Amygdala (tissue), 56 donors: Measurements from ENCODE around the gene CCDC81.

Experiments used
- DNase-seq, 56 donors: peaks; one replicate each; lab custom pipeline; 2025; lab: John Stamatoyannopoulos, UW

Gene CCDC81

GRCh38 chr11:86435711-86436110 lies 61.0 kb downstream of the CCDC81 start:
- no peak for DNase-seq

DNA sequence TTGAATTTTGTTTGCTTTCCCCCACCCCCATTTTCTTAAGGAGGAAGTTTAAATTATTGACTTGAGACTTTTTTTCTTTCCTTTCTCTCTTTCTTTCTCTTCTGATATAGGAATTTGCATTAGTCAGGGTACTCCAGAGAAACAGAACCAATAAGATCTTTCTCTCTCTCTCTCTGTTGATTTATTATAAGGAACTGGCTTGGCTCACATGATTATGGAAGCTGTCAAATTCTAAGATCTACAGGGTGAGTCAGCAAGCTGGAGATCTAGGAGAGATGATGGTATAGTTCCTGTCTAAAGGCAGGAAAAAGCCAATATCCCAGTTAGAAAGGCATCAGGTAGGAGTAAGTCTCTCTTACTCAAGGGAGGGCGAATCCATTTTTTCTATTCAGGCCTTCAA lies 64.0 kb downstream of the CCDC81 start:
- DNase-seq = no peak

- no peak for DNase-seq
These were observed 65.6 kb downstream of the CCDC81 start for GRCh38 chr11:86440305-86440716.

DNA sequence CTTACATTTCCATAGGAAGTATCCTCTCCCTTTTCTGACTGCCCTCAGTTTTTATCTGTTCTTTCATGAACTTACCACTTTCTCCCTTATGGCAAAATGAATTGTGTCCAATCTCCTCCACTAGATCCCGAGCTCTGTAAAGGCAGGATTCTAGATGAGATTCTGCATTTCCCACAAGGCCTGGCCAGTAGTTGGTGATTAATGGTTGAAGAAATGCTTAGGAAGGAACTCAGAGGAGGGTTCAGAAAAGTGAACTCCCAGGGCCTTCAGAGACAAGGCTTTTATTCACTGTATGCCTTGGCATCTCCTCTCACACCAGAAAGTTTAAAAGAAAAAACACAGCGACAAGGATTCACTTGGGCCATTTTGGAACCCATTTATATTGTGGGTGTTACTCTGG lies 66.2 kb downstream of the CCDC81 start:
- DNase-seq = no peak

GRCh38 chr11:86442420-86442819 lies 67.7 kb downstream of the CCDC81 start:
- DNase-seq = no peak

GRCh38 chr11:86442827-86443226 lies 68.1 kb downstream of the CCDC81 start:
- DNase-seq = no peak

- no peak for DNase-seq
These were observed 68.7 kb downstream of the CCDC81 start for GRCh38 chr11:86443415-86443814.

DNA sequence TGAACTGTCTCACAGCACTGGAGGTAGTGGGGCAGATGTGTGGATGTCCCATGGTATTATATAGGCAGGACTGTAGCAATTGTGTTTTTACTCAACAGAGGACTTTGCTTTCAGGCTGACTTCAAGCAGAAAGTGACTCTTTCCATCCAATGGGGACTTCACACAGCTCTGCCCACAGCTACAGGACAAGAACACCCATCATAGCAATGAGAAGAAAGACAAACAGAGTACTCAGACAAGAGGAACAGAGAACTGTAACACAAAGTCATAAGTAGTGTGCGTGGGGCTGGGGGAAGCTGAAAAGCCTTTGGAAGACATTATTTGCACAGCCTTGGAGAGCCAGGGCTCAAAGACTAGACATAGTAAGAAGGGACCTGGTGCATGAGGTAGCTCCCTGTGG lies 70.3 kb downstream of the CCDC81 start:
- no peak for DNase-seq

DNA sequence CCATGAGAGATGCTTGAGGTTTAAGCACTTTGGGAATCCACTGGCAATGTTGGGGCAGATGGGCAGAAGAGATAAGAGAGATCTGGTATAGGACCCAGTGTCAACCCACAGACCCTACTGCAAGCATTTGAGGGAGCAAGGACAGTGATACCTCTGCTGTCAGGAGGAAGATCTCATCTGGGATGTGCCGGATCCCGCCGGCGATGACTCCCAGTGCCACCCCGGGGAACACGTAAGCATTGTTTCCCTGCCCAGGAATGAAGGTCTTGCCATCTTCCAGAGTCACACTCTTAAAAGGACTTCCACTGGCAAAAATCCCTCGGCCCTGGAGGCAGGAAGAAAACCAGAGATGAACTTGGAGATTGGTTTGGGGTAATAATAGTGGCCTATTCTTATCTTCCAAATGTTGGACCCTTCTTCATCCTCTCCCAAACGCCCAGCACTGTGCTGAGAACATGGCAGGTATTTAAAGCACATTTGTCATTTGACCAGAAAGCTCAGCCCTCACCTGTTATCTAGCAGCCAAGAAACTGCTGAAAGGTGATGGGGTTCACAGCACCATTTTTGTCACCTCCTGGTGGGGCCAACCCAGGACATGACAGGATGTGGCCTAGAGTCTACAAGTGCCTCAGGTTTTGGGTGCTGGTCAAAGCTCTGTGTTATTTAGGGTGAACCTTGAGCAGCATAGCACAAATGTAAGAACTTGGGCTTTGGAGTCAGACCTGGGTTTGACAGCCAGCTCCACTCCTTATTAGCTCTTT lies 71.7 kb downstream of the CCDC81 start:
- no peak for DNase-seq

- DNase-seq = no peak
These were observed 72.2 kb downstream of the CCDC81 start for GRCh38 chr11:86446924-86447285.

GRCh38 chr11:86447763-86448480 lies 73.2 kb downstream of the CCDC81 start:
- no peak for DNase-seq

- DNase-seq = no peak
These were observed 75.4 kb downstream of the CCDC81 start for GRCh38 chr11:86449993-86450629.

DNA sequence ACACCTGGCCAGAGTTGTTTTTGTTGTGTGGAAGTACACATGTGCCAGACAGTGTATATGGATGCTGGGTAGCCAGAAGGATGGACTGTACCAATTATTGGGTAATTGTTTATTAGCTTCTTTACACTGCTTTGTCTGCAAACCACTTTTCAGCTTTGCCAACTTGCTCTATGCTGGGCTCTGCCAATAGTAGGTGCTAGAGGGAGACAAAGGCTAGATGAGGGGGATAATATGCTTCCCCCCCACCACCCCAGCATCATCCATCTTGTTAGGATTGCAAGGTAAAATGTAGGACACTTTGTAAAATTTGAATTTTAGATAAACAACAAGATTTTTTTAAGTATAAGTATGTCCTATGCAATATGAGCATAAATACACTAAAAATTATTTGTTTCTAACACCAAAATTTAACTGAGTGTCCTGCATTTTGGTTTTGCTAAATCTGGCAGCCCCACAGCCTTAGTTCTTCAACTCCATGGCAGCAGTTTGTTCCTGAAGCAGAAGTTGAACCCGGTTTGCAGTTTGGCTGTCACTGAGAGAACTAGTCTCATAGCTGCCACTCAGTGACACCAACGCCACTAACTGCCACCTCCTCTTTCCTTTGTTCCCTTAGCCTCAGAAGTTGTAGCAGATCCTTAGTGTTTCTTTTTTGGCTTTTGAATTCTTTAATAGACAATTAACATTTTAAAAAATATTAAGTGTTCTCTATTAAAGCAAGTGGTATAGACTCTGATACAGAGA lies 78.8 kb downstream of the CCDC81 start:
- no peak for DNase-seq

DNA sequence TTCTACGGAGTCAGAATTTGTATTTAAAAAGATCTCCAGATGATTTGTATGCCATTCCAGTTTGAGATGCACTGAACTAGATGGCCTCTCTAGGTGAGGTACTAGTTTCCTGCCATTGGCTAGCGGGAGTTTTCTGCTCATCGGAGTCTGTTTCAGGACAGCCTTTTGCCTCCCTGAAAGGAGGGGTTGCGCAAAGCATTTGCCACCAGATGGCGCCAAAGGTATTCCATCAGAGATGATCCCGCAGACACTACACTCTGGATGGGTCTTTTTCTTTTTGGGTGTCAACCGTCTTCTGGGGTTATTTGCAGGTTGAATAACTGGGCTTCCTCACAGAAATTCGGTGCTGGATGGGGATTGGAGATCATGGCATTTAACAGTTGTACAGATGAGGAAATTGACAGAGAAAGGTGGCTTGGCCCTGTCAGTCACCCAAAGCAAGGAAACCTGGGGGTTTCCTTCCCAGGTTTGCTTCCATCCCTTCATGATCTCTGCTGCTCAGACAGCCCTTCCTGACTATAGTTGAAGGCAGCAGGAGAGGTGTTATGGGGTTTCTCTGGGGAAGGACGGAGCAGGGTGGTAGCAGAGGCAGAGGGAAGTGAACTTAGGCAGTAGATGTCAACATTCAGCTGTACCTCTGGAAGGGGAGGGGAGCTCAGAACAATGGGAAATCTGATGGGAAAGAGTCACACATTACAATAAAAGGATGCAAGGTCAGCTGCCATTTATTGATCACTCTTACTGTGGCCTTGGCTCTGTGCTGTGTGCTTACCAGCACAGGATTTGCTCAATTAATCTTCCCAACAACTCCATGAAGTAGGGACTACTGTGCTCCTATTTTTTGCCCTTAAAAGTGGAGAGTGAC lies 81.6 kb downstream of the CCDC81 start:
- DNase-seq = peak in 52 of 56 donors; percentile 20 to 90 (median 55)

- no peak for DNase-seq
These were observed 83.8 kb downstream of the CCDC81 start for GRCh38 chr11:86458294-86459001.

DNA sequence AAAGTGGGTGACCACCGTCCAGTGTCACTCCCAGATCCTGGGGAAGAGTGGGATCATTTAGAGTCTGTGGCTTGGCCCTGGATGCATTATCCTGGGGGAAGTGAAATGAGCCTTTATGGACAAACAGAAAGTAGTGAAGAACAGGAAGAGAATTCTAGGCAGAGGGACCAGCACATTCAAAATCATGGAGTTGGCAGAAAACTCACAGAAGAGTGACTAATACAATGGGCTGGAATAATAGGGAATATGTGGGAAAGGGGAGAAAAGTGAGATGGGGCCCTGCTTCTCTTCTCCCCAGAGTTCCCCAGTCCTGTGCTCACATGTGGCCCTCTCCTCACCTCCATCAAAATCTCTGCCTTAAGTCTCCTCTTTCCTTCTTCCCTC lies 84.3 kb downstream of the CCDC81 start:
- DNase-seq = no peak

GRCh38 chr11:86459682-86460460 lies 85.2 kb downstream of the CCDC81 start:
- DNase-seq = peak in 9 of 56 donors; percentile 8 to 48 (median 16)
